Transverse colon (tissue), 4 donors: ENCODE results near the gene DNAJC7. TPM values are rescaled to one million over a fixed set of nuclear protein-coding genes. Genes with fewer than 3 reads are reported as not detected.

Experiments used
- DNase-seq: peaks from one replicate; pipeline ENCODE4 v3.0.0-alpha.2; 2019
- H3K27ac ChIP-seq, 4 donors: fragments of 200-600 bp; sonication (generic); 2 replicates each; pipeline ENCODE4 v1.5.1; 2016 to 2018; ENCODE audit warnings: inconsistent platforms in 4 of 4
- H3K27me3 ChIP-seq: fragments of 200-600 bp; sonication (generic); 2 replicates; pipeline ENCODE4 v1.5.1; 2017; ENCODE audit warnings: inconsistent platforms
- H3K36me3 ChIP-seq, 4 donors: fragments of 200-600 bp; sonication (generic); 2 replicates each; pipeline ENCODE4 v1.5.1; 2017 to 2019; ENCODE audit warnings: inconsistent platforms in 4 of 4
- H3K4me1 ChIP-seq, 4 donors: fragments of 200-600 bp; sonication (generic); 2 replicates each; pipeline ENCODE4 v1.5.1; 2017 to 2020; ENCODE audit warnings: inconsistent platforms in 4 of 4
- H3K4me3 ChIP-seq, 4 donors: fragments of 200-600 bp; sonication (generic); 1 replicate in 1 of 4; 2 replicates in 3 of 4; pipeline versions ENCODE4 v1.5.1 to v1.6.1; 2017 to 2019; ENCODE audit warnings: inconsistent platforms in 4 of 4
- H3K9me3 ChIP-seq, 2 donors: fragments of 200-600 bp; sonication (generic); 2 replicates each; pipeline ENCODE4 v1.5.1; 2017 to 2019; ENCODE audit warnings: inconsistent platforms in 2 of 2
- EP300 ChIP-seq: sonication (generic); formaldehyde crosslinking; IDR thresholded peaks from one replicate; pipeline ENCODE4 v1.6.1; 2017; ENCODE audit warnings: antibody characterized with exemption, low read depth
- POLR2A ChIP-seq: fragments of 450-650 bp; IDR thresholded peaks from one replicate; pipeline ENCODE4 v1.6.1; 2016; ENCODE audit warnings: antibody characterized with exemption, mild to moderate bottlenecking, moderate library complexity
- POLR2AphosphoS5 ChIP-seq, 3 donors: sonication (generic); formaldehyde crosslinking; IDR thresholded peaks; one replicate each; pipeline ENCODE4 v1.6.1; 2016; ENCODE audit warnings: antibody characterized with exemption in 3 of 3
- WGBS, 2 donors: methylation state at CpG; one replicate each; pipeline ENCODE4 v1.1.5; 2018; ENCODE audit warnings: low coverage in 1 of 2; 5-methylcytosine and 5-hydroxymethylcytosine counted together
- in situ Hi-C, 4 donors: fragments of 200-750 bp; cut with MboI; loops; one replicate each; pipeline versions ENCODE4 v1.15.0 to v1.15.1; 2017; ENCODE audit warnings: low sequenced_read_pairs in 3 of 4, low pct_ligation_motif_present in 1 of 4, low pct_unique_long_range_greater_than_20kb in 1 of 4
- intact Hi-C: fragments of 100-400 bp; cut with DNase I; formaldehyde crosslinking; loops from one replicate; pipeline ENCODE4 v1.15.1; 2023; ENCODE audit warnings: low total_unique reads
- total RNA-seq, 4 donors: library from RNA; depleted of rRNA; stranded (reverse); fragments of >200 nt; gene quantifications; one replicate each; pipeline ENCODE4 v1.1.0, GENCODE V29; 2016
- TF ChIP-seq, protein P1 (sequence below), 5 experiments: fragments of 200-600 bp in 3 of 5; fragments of 450-650 bp in 2 of 5; sonication (generic) in 3 of 5; IDR thresholded peaks; 1 replicate in 2 of 5; 2 replicates in 3 of 5; pipeline ENCODE4 v1.5.1; 2016 to 2017; ENCODE audit warnings: antibody characterized with exemption in 5 of 5, inconsistent platforms in 3 of 5, mild to moderate bottlenecking in 2 of 5, moderate library complexity in 1 of 5

DNAJC7 gene
- total RNA-seq, 4 donors from 2014 or later = 18.1 to 87.5 (median 64.5) TPM

- Histone ChIP-seq H3K27ac (peak overlapping the region in 1 of 4 donors; percentile 13), H3K9me3 (no peaks in the 10 kb centered on the region), H3K27me3 (no peaks in the 10 kb centered on the region), H3K4me3 (no peak overlapping the region), H3K4me1 (peaks cover 0 to 11% (median 0%) of the 10 kb centered on the region in 4 donors), H3K36me3 (no peaks in the 10 kb centered on the region)
- intact Hi-C loops (no loop called here), in situ Hi-C loops (no loop called here)
- WGBS, 2 donors = 47 to 81% methylated on average over 3 to 11 of the region's 11 CpGs
- DNase-seq = no peak
- no peak for TF ChIP-seq POLR2A
- TF ChIP-seq, protein P1, sequence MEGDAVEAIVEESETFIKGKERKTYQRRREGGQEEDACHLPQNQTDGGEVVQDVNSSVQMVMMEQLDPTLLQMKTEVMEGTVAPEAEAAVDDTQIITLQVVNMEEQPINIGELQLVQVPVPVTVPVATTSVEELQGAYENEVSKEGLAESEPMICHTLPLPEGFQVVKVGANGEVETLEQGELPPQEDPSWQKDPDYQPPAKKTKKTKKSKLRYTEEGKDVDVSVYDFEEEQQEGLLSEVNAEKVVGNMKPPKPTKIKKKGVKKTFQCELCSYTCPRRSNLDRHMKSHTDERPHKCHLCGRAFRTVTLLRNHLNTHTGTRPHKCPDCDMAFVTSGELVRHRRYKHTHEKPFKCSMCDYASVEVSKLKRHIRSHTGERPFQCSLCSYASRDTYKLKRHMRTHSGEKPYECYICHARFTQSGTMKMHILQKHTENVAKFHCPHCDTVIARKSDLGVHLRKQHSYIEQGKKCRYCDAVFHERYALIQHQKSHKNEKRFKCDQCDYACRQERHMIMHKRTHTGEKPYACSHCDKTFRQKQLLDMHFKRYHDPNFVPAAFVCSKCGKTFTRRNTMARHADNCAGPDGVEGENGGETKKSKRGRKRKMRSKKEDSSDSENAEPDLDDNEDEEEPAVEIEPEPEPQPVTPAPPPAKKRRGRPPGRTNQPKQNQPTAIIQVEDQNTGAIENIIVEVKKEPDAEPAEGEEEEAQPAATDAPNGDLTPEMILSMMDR (IDR thresholded peaks at IDR 0.05) = no peak
- no peak for TF ChIP-seq EP300
- no peak for TF ChIP-seq POLR2AphosphoS5 (IDR thresholded peaks at IDR 0.05)
These were observed 60.0 kb downstream of the DNAJC7 start for GRCh38 chr17:41957031-41957868.

DNA sequence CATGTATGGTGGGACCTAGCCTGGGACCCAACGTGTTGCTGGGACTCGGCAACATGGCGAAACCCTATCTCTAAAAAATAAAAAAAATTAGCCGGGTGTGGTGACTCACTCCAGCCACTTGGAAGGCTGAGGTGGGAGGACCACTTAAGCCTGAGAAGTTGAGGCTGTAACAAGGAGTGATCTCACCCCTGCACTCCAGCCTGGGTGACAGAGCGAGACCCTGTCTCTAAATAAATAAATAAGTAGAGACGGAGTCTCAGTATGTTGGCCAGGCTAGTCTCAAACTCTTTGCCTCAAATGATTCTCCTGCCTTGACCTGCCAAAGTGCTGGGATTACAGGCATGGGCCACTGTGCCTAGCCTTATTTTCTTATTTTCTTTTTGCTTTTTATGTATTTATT is 60.7 kb downstream of the DNAJC7 start:
- H3K27me3 ChIP-seq = no peaks in the 10 kb centered on the region
- in situ Hi-C loops (no loop called here), intact Hi-C loops (no loop called here)
- peaks cover 0 to 11% (median 0%) of the 10 kb centered on the region in 4 donors for H3K4me1 ChIP-seq
- no peak for DNase-seq
- no peak overlapping the region for H3K27ac ChIP-seq
- H3K9me3 ChIP-seq = no peaks in the 10 kb centered on the region
- H3K4me3 ChIP-seq = no peak overlapping the region
- 91 to 96% methylated on average over 4 to 6 of the region's 6 CpGs for WGBS, 2 donors
- TF ChIP-seq, protein P1 (IDR thresholded peaks at IDR 0.05) = no peak
- no peak for TF ChIP-seq POLR2AphosphoS5 (IDR thresholded peaks at IDR 0.05)
- H3K36me3 ChIP-seq = no peaks in the 10 kb centered on the region

DNA sequence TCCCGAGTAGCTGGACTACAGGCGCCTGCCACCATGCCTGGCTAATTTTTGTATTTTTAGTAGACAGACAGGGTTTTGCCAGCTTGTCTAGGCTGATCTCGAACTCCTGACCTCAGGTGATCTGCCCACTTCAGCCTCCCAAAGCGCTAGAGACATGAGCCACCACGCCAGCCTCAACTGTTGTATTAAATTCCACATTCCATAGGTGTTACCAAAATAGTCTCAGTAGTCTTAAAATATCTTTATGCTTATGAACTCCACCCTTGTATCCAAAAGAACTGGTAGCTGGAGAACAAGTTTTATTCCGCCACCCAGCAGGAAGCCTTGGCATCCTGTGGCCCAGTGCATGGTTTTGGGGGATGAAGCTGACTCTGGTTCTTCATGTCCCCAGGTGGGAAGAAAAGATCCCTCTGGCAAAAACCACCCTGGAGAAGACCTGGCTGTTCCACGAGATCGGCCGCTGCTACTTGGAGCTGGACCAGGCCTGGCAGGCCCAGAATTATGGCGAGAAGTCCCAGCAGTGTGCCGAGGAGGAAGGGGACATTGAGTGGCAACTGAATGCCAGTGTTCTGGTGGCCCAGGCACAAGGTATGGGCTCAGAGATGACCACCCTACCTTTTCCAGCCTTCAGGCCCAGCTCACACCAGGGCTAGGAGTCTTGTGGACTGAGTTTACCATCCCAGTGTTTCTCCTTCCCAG is 68.3 kb downstream of the DNAJC7 start:
- no peaks in the 10 kb centered on the region for H3K27me3 ChIP-seq
- TF ChIP-seq EP300 (no peak), POLR2AphosphoS5 (IDR thresholded peaks at IDR 0.05) (no peak), POLR2A (no peak)
- TF ChIP-seq, protein P1 (IDR thresholded peaks at IDR 0.05) = no peak
- no peaks in the 10 kb centered on the region for H3K9me3 ChIP-seq
- H3K4me3 ChIP-seq = no peak overlapping the region
- intact Hi-C loops = no loop called here
- H3K27ac ChIP-seq = no peak overlapping the region
- in situ Hi-C loops = no loop called here
- H3K36me3 ChIP-seq = no peaks in the 10 kb centered on the region
- DNase-seq = no peak
- H3K4me1 ChIP-seq = no peaks in the 10 kb centered on the region
- 81 to 100% methylated on average over 3 to 11 of the region's 11 CpGs for WGBS, 2 donors

DNA sequence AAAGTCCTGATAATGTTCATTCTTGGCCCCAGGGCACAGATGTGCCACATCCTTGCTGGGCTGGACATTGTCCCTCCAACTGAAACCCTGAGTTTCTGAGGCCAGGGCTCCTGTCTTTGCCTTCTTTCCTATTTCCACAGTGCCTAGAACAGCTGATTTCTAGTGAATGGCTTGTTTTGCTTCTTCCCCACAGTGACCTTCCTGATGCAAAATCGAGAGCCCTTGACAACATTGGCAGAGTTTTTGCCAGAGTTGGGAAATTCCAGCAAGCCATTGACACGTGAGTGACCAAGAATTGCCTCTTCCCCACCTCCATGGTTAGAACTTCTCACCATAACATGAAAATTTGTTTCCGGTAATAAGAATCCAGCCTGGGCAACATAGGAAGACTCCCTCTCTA is 72.3 kb downstream of the DNAJC7 start:
- no peaks in the 10 kb centered on the region for H3K4me1 ChIP-seq
- H3K9me3 ChIP-seq = no peaks in the 10 kb centered on the region
- H3K27me3 ChIP-seq = no peaks in the 10 kb centered on the region
- intact Hi-C loops (no loop called here), in situ Hi-C loops (no loop called here)
- H3K36me3 ChIP-seq = no peaks in the 10 kb centered on the region
- no peak overlapping the region for H3K4me3 ChIP-seq
- TF ChIP-seq, protein P1 (IDR thresholded peaks at IDR 0.05) = no peak
- TF ChIP-seq POLR2AphosphoS5 (IDR thresholded peaks at IDR 0.05) = no peak
- no peak for TF ChIP-seq EP300
- no peak for TF ChIP-seq POLR2A
- no peak for DNase-seq
- WGBS, 2 donors = 71 to 72% methylated on average over 2 to 3 of the region's 3 CpGs
- no peak overlapping the region for H3K27ac ChIP-seq
